Osteoblast (primary cell): ENCODE data around the gene PTPRK. TPM values are rescaled to one million over a fixed set of nuclear protein-coding genes. Genes with fewer than 3 reads are reported as not detected.

ENCODE experiments used
- DNase-seq: peaks from one replicate; pipeline ENCODE4 v3.0.0; 2011; ENCODE audit warnings: low spot score, mixed read lengths; ENCODE audit not compliant: insufficient read length; ENCODE audit errors: missing footprints
- H2AFZ ChIP-seq: 2 replicates; pipeline ENCODE4 v1.6.0; 2011; ENCODE audit warnings: mild to moderate bottlenecking, low read length
- H3K27ac ChIP-seq: 2 replicates; pipeline ENCODE4 v1.5.1; 2011; ENCODE audit warnings: mild to moderate bottlenecking, low read depth, low read length, moderate library complexity
- H3K27me3 ChIP-seq: 2 replicates; pipeline ENCODE4 v1.6.0; 2012; ENCODE audit warnings: mild to moderate bottlenecking, control low read depth, inconsistent platforms, low read length, moderate library complexity; ENCODE audit not compliant: insufficient read depth
- H3K36me3 ChIP-seq: 2 replicates; pipeline ENCODE4 v1.5.1; 2011; ENCODE audit warnings: mild to moderate bottlenecking, low read length, control low read depth, moderate library complexity; ENCODE audit not compliant: insufficient read depth
- H3K4me1 ChIP-seq: 2 replicates; pipeline ENCODE4 v1.5.1; 2011; ENCODE audit warnings: mild to moderate bottlenecking, low read length, control low read depth, moderate library complexity; ENCODE audit not compliant: insufficient read depth
- H3K4me2 ChIP-seq: 2 replicates; pipeline ENCODE4 v1.6.0; 2011; ENCODE audit warnings: mild to moderate bottlenecking, low read length; ENCODE audit not compliant: insufficient read depth
- H3K4me3 ChIP-seq: fragments of 200-600 bp; sonication (generic); 3 replicates; pipeline ENCODE4 v1.5.1; 2012; ENCODE audit warnings: mild to moderate bottlenecking, low read length, inconsistent platforms; ENCODE audit not compliant: insufficient read depth
- H3K79me2 ChIP-seq: 2 replicates; pipeline ENCODE4 v1.6.0; 2012; ENCODE audit warnings: mild to moderate bottlenecking, low read length, control low read depth, inconsistent platforms; ENCODE audit not compliant: insufficient read depth
- H3K9me3 ChIP-seq: 2 replicates; pipeline ENCODE4 v1.5.1; 2011; ENCODE audit warnings: low read depth, low read length, control low read depth
- H4K20me1 ChIP-seq: 2 replicates; pipeline ENCODE4 v1.6.0; 2012; ENCODE audit warnings: mild to moderate bottlenecking, low read length, control low read depth; ENCODE audit not compliant: insufficient read depth
- CTCF ChIP-seq: IDR thresholded peaks from 2 replicates; pipeline ENCODE4 v1.5.1; 2011; ENCODE audit warnings: mild to moderate bottlenecking, low read depth, low read length, moderate library complexity; ENCODE audit errors: extremely low read depth
- total RNA-seq: library from RNA; depleted of rRNA; stranded (reverse); fragments of >200 nt; gene quantifications from 2 replicates; pipeline ENCODE4 v1.2.3, GENCODE V29; 2012

Gene PTPRK
- total RNA-seq, 1 donor = 165 TPM

- Histone ChIP-seq H3K27me3 (no peaks in the 10 kb centered on the region), H3K9me3 (no peaks in the 10 kb centered on the region), H3K79me2 (peaks cover 33% of the 10 kb centered on the region), H2AFZ (no peak overlapping the region), H3K36me3 (no peaks in the 10 kb centered on the region), H3K4me3 (no peak overlapping the region), H3K4me1 (peaks cover under 1% of the 10 kb centered on the region), H3K27ac (no peak overlapping the region), H4K20me1 (peaks cover 8% of the 10 kb centered on the region), H3K4me2 (no peak overlapping the region)
- no peak for DNase-seq
- TF ChIP-seq CTCF = no peak
These were observed 175.1 kb downstream of the PTPRK start for GRCh38 chr6:128345278-128345677.

DNA sequence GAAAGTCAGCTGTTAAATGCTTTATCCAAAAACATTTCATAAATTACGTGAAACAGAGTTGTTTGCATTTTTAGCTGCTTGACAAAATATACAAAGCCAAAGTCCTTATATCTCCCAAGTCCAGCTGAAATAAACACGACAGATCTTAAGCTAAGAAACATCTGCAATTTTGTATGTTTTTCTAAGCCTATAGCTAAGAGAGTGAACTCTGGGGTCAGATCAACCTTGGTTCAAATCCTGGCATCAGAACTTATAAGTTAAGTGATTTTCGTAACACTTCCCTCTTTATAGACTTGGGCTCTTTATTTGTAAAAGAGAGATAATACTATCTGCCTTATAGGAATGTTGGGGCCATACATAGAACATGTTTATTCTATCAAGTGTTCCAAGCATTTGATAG lies 176.7 kb downstream of the PTPRK start:
- Histone ChIP-seq H3K4me1 (peaks cover 2% of the 10 kb centered on the region), H3K27me3 (no peaks in the 10 kb centered on the region), H3K4me3 (no peak overlapping the region), H3K27ac (no peak overlapping the region), H3K36me3 (no peaks in the 10 kb centered on the region), H3K9me3 (no peaks in the 10 kb centered on the region), H4K20me1 (peaks cover 8% of the 10 kb centered on the region), H3K4me2 (no peak overlapping the region), H2AFZ (no peak overlapping the region), H3K79me2 (peaks cover 31% of the 10 kb centered on the region)
- TF ChIP-seq CTCF = no peak
- no peak for DNase-seq

- H3K4me2 ChIP-seq = no peak overlapping the region
- H3K36me3 ChIP-seq = no peaks in the 10 kb centered on the region
- no peak overlapping the region for H2AFZ ChIP-seq
- no peak for DNase-seq
- no peak overlapping the region for H3K4me3 ChIP-seq
- H3K9me3 ChIP-seq = no peaks in the 10 kb centered on the region
- TF ChIP-seq CTCF = no peak
- peaks cover 4% of the 10 kb centered on the region for H4K20me1 ChIP-seq
- H3K79me2 ChIP-seq = peaks cover 53% of the 10 kb centered on the region
- H3K4me1 ChIP-seq = peaks cover 6% of the 10 kb centered on the region
- no peak overlapping the region for H3K27ac ChIP-seq
- H3K27me3 ChIP-seq = no peaks in the 10 kb centered on the region
These were observed 180.6 kb downstream of the PTPRK start for GRCh38 chr6:128339635-128340450.

DNA sequence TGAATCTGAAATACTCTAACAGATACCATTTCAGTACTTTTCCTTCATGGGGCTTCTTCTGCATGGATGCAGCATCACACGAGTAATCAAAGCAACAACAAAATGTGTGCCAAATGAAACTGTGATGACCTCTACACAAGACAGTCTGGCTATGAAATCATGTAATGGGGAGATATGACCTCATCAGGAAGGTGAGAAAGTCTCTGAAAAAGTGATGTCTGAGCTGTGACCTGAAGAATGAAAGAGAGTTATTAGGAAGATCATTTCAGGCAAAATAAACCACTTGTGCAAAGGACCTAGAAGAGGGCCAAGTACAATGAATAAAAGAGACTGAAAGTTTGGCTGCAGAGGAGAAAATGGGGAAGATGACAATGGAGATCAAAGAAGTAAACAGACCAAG lies 182.8 kb downstream of the PTPRK start:
- H3K4me1 ChIP-seq = peaks cover 6% of the 10 kb centered on the region
- no peaks in the 10 kb centered on the region for H3K36me3 ChIP-seq
- no peaks in the 10 kb centered on the region for H3K27me3 ChIP-seq
- H3K79me2 ChIP-seq = peaks cover 54% of the 10 kb centered on the region
- H3K9me3 ChIP-seq = no peaks in the 10 kb centered on the region
- TF ChIP-seq CTCF = no peak
- H3K4me3 ChIP-seq = no peak overlapping the region
- no peak overlapping the region for H3K4me2 ChIP-seq
- no peak overlapping the region for H3K27ac ChIP-seq
- H4K20me1 ChIP-seq = no peaks in the 10 kb centered on the region
- no peak overlapping the region for H2AFZ ChIP-seq
- no peak for DNase-seq
